ENCODE data around the gene SORCS2. TPM values are rescaled to one million over a fixed set of nuclear protein-coding genes. Genes with fewer than 3 reads are reported as not detected.

The SORCS2 gene
- total RNA-seq, 4 donors from 2014 or later = 1.1 to 2.5 (median 2.0) TPM

DNA sequence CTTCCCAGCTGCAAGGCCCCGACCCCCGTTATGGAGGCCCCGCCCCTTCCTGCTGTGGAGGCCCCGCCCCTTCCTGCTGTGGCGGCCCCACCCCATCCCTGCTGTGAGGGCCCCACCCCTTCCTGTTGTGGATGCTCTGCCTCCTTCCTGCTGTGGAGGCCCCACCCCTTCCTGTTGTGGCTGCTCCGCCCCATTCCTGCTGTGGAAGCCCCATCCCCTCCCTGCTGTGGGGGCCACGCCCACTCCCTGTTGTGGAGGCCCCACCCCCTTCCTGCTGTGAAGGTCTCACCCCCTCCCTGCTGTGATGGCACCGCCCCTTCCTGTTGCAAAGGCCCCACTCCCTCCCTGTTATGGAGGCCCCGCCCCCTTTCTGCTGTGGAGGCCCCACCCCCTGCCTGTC is 347.3 kb downstream of the SORCS2 start:
- no peak for DNase-seq
- H3K27ac ChIP-seq = no peak overlapping the region
- WGBS, 2 donors = 20 to 58% methylated on average over 1 to 4 of the region's 9 CpGs
- H3K36me3 ChIP-seq = no peaks in the 10 kb centered on the region
- peaks cover 0 to 5% (median 5%) of the 10 kb centered on the region in 3 donors for H3K9me3 ChIP-seq
- H3K4me3 ChIP-seq = no peak overlapping the region
- intact Hi-C loops (cut with DNase I) = no loop called here
- TF ChIP-seq, protein P1, sequence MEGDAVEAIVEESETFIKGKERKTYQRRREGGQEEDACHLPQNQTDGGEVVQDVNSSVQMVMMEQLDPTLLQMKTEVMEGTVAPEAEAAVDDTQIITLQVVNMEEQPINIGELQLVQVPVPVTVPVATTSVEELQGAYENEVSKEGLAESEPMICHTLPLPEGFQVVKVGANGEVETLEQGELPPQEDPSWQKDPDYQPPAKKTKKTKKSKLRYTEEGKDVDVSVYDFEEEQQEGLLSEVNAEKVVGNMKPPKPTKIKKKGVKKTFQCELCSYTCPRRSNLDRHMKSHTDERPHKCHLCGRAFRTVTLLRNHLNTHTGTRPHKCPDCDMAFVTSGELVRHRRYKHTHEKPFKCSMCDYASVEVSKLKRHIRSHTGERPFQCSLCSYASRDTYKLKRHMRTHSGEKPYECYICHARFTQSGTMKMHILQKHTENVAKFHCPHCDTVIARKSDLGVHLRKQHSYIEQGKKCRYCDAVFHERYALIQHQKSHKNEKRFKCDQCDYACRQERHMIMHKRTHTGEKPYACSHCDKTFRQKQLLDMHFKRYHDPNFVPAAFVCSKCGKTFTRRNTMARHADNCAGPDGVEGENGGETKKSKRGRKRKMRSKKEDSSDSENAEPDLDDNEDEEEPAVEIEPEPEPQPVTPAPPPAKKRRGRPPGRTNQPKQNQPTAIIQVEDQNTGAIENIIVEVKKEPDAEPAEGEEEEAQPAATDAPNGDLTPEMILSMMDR (IDR thresholded peaks at IDR 0.05) = no peak
- TF ChIP-seq POLR2A (IDR thresholded peaks at IDR 0.05) = no peak
- no peaks in the 10 kb centered on the region for H3K27me3 ChIP-seq
- no peaks in the 10 kb centered on the region for H3K4me1 ChIP-seq

DNA sequence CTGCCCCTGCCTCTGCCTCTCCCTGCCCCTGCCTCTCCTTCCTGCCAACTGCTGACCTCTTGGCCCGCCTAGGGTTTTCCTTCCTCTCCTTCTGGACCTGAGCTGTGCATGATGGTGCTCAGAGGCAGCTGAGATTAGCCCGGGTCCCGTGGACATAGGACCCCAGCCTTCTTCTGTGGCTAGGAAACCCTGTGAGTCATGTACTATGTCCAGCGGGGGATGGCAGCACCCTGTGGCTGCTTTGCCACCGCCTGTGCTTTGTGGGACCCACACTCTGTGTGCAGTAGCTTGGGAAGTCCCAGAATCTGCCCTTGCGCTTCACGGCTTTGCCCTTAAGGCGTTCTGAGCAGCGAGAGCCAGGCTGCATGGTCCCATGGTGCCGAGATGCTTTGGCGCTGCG is 347.9 kb downstream of the SORCS2 start:
- H3K4me1 ChIP-seq = no peaks in the 10 kb centered on the region
- no peaks in the 10 kb centered on the region for H3K36me3 ChIP-seq
- no peak for DNase-seq
- H3K27me3 ChIP-seq = no peaks in the 10 kb centered on the region
- intact Hi-C loops (cut with DNase I) = no loop called here
- no CpG with 5 or more reads among the region's 12 CpGs for WGBS, 2 donors
- H3K27ac ChIP-seq = no peak overlapping the region
- H3K4me3 ChIP-seq = no peak overlapping the region
- peaks cover 0 to 5% (median 5%) of the 10 kb centered on the region in 3 donors for H3K9me3 ChIP-seq
- no peak for TF ChIP-seq POLR2A (IDR thresholded peaks at IDR 0.05)
- TF ChIP-seq, protein P1 (IDR thresholded peaks at IDR 0.05) = no peak

DNA sequence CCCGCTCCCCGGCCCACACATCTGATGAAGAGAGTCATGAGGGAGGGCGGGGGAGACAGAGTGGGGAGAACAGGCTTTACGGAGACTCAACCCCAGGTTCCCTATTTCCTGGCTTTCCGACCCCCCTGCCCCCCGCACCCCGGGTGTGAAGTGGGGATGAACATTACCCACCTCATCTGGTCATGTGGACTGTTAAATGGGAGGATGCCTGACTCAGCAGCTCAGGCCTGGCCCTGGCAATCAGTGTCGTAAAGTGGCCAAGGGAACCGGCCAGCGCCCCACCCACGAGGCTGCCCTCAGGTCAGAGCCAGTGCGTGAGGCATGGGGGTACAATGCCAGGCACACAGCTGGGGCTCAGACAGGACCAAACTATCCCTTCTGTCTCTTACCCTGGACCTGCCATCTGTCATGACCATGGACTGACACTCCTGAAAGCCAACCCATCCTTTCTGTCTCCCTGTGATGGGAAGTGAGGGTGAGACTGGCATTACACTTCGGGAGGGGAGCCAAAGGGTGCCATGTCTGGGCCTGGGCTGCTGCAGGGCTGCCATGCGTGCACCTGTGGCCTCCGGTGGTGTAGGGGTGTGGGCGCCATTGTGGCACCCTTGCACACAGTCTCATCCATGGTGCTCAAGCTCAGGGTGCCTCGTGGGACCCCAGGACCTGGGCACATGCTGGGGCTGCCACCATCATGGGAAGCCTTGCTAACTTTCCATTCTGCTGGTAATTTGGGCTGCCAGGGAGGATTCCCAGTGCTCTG is 348.5 kb downstream of the SORCS2 start:
- no peaks in the 10 kb centered on the region for H3K36me3 ChIP-seq
- intact Hi-C loops (cut with DNase I) = no loop called here
- no peak overlapping the region for H3K4me3 ChIP-seq
- H3K27me3 ChIP-seq = no peaks in the 10 kb centered on the region
- H3K27ac ChIP-seq = no peak overlapping the region
- H3K9me3 ChIP-seq = peaks cover 0 to 5% (median 5%) of the 10 kb centered on the region in 3 donors
- WGBS, 2 donors = 80 to 91% methylated on average over 1 to 10 of the region's 17 CpGs
- H3K4me1 ChIP-seq = no peaks in the 10 kb centered on the region
- DNase-seq = no peak
- no peak for TF ChIP-seq POLR2A (IDR thresholded peaks at IDR 0.05)

DNA sequence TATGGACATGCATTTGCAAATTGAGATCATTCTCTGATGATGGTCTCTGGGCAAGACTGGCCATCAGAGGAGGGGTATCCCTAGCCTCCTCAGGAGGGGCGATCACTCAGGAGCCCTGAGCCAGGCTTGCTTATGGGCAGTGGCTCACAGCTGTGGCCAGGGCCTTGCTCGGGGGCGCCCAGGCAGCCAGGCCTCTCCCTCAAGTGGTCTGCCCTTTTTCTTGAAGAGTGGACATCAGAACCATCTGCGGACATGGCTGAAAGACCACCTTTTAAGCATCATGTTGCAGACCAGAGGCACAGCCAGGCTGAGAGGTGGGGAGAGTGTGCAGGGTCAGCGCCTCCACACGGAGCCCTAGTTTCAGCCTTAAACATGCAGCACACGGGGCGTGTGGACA is 349.1 kb downstream of the SORCS2 start:
- 86 to 93% methylated on average over 2 to 4 of the region's 8 CpGs for WGBS, 2 donors
- H3K4me3 ChIP-seq = no peak overlapping the region
- H3K27me3 ChIP-seq = no peaks in the 10 kb centered on the region
- TF ChIP-seq, protein P1 (IDR thresholded peaks at IDR 0.05) = no peak
- TF ChIP-seq POLR2A (IDR thresholded peaks at IDR 0.05) = no peak
- peaks cover 0 to 5% (median 5%) of the 10 kb centered on the region in 3 donors for H3K9me3 ChIP-seq
- H3K36me3 ChIP-seq = no peaks in the 10 kb centered on the region
- peaks cover 0 to 2% (median 0%) of the 10 kb centered on the region in 3 donors for H3K4me1 ChIP-seq
- intact Hi-C loops (cut with DNase I) = no loop called here
- no peak overlapping the region for H3K27ac ChIP-seq
- no peak for DNase-seq

DNA sequence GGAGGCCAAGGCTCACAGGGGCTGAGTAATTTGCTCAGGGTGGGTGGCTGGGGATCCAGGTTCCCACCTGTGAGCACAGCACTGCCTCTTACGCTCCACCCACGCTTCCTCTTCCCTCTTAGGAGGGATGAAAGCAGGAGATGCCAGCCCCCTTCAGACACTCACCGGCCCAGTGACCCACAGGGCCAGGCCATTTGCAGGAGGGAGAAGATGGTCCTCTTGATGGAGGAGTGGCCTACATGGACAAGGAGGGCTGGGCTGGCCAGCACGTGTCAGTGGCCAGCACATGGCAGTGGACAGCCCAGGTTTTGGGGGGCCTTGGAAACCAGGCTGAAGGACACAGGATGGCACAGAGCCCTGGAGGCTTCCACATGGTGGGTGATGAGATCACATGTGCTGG is 350.4 kb downstream of the SORCS2 start:
- H3K9me3 ChIP-seq = peaks cover 0 to 5% (median 5%) of the 10 kb centered on the region in 3 donors
- peaks cover 0 to 16% (median 9%) of the 10 kb centered on the region in 3 donors for H3K4me1 ChIP-seq
- no peak overlapping the region for H3K4me3 ChIP-seq
- no peaks in the 10 kb centered on the region for H3K36me3 ChIP-seq
- intact Hi-C loops (cut with DNase I) = no loop called here
- no peaks in the 10 kb centered on the region for H3K27me3 ChIP-seq
- TF ChIP-seq, protein P1 (IDR thresholded peaks at IDR 0.05) = no peak
- no peak for TF ChIP-seq POLR2A (IDR thresholded peaks at IDR 0.05)
- H3K27ac ChIP-seq = no peak overlapping the region
- 60 to 100% methylated on average over 1 to 4 of the region's 4 CpGs for WGBS, 2 donors
- no peak for DNase-seq

Data from esophagus squamous epithelium (tissue), 5 donors.